ENCODE data around the gene RITA1. TPM values are rescaled to one million over a fixed set of nuclear protein-coding genes. Genes with fewer than 3 reads are reported as not detected.

The RITA1 gene
- total and polyA plus RNA-seq, 2 experiments from 2014 or later = 16.1 to 26.9 TPM

DNA sequence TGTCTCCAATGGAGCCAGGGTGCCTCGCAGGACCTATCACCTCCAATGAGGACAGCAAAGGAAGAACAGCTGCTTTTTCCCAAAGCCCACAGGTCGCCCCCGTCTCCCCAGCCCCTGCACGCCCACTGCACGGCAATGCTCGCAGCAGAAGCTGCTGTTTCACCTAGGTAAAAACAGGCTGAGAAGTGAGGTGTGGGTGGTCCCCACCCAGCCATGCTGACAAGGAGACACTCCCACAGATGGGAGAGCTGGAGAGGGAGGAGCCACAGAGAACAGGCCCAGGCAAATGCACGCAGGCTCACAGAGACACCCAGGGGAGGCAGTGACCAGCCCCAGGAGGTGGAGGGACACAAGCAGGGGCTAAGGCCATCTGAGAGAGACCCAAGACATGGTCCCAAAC, 25.6 kb upstream of the RITA1 start:
- no peaks in the 10 kb centered on the region for H3K9me2 ChIP-seq (replicated peaks; ENCODE audit: insufficient read depth)
- H4K20me1 ChIP-seq (ENCODE audit: insufficient read depth, poor library complexity, severe bottlenecking) = no peaks in the 10 kb centered on the region
- H3K27me3 ChIP-seq = peaks cover 16% of the 10 kb centered on the region
- no peak for TF ChIP-seq EZH2phosphoT487 (IDR thresholded peaks at IDR 0.05; ENCODE audit: low read depth, severe bottlenecking, unreplicated experiment)
- TF ChIP-seq, protein P1, sequence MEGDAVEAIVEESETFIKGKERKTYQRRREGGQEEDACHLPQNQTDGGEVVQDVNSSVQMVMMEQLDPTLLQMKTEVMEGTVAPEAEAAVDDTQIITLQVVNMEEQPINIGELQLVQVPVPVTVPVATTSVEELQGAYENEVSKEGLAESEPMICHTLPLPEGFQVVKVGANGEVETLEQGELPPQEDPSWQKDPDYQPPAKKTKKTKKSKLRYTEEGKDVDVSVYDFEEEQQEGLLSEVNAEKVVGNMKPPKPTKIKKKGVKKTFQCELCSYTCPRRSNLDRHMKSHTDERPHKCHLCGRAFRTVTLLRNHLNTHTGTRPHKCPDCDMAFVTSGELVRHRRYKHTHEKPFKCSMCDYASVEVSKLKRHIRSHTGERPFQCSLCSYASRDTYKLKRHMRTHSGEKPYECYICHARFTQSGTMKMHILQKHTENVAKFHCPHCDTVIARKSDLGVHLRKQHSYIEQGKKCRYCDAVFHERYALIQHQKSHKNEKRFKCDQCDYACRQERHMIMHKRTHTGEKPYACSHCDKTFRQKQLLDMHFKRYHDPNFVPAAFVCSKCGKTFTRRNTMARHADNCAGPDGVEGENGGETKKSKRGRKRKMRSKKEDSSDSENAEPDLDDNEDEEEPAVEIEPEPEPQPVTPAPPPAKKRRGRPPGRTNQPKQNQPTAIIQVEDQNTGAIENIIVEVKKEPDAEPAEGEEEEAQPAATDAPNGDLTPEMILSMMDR (IDR thresholded peaks at IDR 0.05; ENCODE audit: poor library complexity) = no peak
- TF ChIP-seq EZH2 (IDR thresholded peaks at IDR 0.05; ENCODE audit: borderline replicate concordance) = no peak
- no peaks in the 10 kb centered on the region for H3K4me1 ChIP-seq (ENCODE audit: insufficient read depth)
- H3K4me3 ChIP-seq = no peak overlapping the region
- no peak overlapping the region for H2AFZ ChIP-seq
- no peak for DNase-seq (ENCODE audit: low spot score)
- H3K9me3 ChIP-seq (ENCODE audit: low read depth) = no peaks in the 10 kb centered on the region
- H3K4me2 ChIP-seq = no peak overlapping the region
- no peaks in the 10 kb centered on the region for H3K36me3 ChIP-seq (replicated peaks; ENCODE audit: insufficient read depth, low read depth)
- WGBS (ENCODE audit: low lambda C conversion rate, missing lambda C conversion rate) = 91% methylated on average over 7 of the region's 7 CpGs
- no peak overlapping the region for H3K27ac ChIP-seq
- no peaks in the 10 kb centered on the region for H3K79me2 ChIP-seq

DNA sequence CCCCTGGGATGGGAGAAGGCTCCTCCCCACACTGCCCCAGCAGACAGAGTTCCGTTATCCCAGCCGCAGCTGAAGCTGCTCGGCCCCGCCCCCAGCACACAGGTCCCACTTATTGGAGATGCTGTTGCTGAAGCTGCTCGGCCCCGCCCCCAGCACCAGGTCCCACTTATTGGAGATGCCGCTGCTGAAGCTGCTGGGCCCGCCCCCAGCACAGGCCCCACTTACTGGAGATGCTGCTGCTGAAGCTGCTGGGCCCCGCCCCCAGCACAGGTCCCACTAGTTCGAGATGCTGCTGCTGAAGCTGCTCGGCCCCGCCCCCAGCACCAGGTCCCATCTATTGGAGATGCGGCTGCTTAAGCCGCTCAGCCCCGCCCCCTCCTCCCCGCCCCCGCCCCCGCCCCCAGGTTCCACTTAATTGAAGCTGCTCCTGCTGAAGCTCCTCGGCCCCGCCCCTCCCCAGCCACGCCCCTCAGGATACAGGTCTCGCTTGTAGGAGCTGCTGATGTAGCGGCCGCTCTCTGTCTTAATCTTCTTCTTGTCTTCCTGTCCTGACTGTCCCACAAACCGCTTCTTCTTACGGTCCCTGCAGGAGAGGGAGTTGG, 24.0 kb upstream of the RITA1 start:
- Histone ChIP-seq H3K4me3 (no peak overlapping the region), H3K79me2 (no peaks in the 10 kb centered on the region), H2AFZ (no peak overlapping the region), H3K9me2 (replicated peaks; ENCODE audit: insufficient read depth) (no peaks in the 10 kb centered on the region), H3K4me2 (no peak overlapping the region), H3K27me3 (peaks cover 1% of the 10 kb centered on the region), H3K4me1 (ENCODE audit: insufficient read depth) (no peaks in the 10 kb centered on the region), H3K36me3 (replicated peaks; ENCODE audit: insufficient read depth, low read depth) (no peaks in the 10 kb centered on the region), H3K9me3 (ENCODE audit: low read depth) (no peaks in the 10 kb centered on the region), H3K27ac (no peak overlapping the region), H4K20me1 (ENCODE audit: insufficient read depth, poor library complexity, severe bottlenecking) (no peaks in the 10 kb centered on the region)
- no peak for DNase-seq (ENCODE audit: low spot score)
- 52% methylated on average over 21 of the region's 26 CpGs for WGBS (ENCODE audit: low lambda C conversion rate, missing lambda C conversion rate)
- no peak for TF ChIP-seq EZH2 (IDR thresholded peaks at IDR 0.05; ENCODE audit: borderline replicate concordance)
- TF ChIP-seq EZH2phosphoT487 (IDR thresholded peaks at IDR 0.05; ENCODE audit: low read depth, severe bottlenecking, unreplicated experiment) = no peak
- TF ChIP-seq, protein P1 (IDR thresholded peaks at IDR 0.05; ENCODE audit: poor library complexity) = no peak

DNA sequence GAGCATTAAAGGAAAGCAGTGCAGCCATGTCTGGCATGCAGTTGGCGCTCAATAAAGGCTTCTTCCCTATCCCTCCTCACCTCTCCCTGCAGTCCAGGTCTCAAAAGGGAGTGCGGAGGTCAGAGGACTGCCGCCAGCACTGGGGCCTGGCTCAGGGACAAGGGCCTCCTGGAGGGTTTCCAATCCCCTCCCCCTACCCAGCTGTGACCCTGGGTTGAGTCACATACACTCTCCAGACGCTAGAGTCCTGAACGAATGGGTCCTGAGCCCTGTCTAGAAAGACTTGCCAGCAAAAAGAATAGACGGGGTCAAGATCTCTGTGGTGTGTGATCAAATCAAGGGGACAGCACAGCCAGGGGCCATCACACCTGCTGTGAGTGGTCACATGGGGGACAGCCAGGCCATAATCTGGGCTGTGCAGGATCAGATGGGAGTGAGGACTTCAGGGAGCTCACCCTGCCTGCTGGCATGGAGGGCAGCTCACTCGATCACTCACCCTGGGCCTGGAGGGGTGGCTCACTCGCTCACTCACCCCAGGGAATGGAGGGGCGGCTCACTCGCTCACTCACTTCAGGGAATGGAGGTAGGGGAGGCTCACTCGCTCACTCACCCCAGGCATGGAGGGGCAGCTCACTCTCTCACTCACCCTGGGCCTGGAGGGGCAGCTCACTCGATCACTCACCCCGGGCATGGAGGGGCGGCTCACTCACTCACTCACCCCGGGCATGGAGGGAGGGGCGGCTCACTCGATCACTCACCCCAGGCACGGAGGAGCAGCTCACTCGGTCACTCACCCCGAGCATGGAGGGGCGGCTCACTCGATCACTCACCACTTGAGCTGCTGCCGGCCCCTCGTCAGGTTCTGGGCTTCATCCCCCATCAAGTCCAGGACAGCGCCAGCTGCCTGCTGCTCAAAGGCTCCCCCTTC, 23.2 kb upstream of the RITA1 start:
- Histone ChIP-seq H4K20me1 (ENCODE audit: insufficient read depth, poor library complexity, severe bottlenecking) (no peaks in the 10 kb centered on the region), H3K4me1 (ENCODE audit: insufficient read depth) (no peaks in the 10 kb centered on the region), H3K27me3 (no peaks in the 10 kb centered on the region), H3K4me3 (no peak overlapping the region), H3K9me3 (ENCODE audit: low read depth) (no peaks in the 10 kb centered on the region), H3K4me2 (no peak overlapping the region), H3K27ac (no peak overlapping the region), H2AFZ (no peak overlapping the region), H3K9me2 (replicated peaks; ENCODE audit: insufficient read depth) (no peaks in the 10 kb centered on the region), H3K36me3 (replicated peaks; ENCODE audit: insufficient read depth, low read depth) (no peaks in the 10 kb centered on the region), H3K79me2 (no peaks in the 10 kb centered on the region)
- 87% methylated on average over 19 of the region's 25 CpGs for WGBS (ENCODE audit: low lambda C conversion rate, missing lambda C conversion rate)
- TF ChIP-seq, protein P1 (IDR thresholded peaks at IDR 0.05; ENCODE audit: poor library complexity) = no peak
- TF ChIP-seq EZH2phosphoT487 (IDR thresholded peaks at IDR 0.05; ENCODE audit: low read depth, severe bottlenecking, unreplicated experiment) (no peak), EZH2 (IDR thresholded peaks at IDR 0.05; ENCODE audit: borderline replicate concordance) (no peak)
- DNase-seq (ENCODE audit: low spot score) = no peak
